Tibial nerve (tissue), 4 donors: ENCODE data around the gene TULP4.

ENCODE experiments used
- EP300 ChIP-seq, 2 donors: sonication (generic); formaldehyde crosslinking; IDR thresholded peaks; one replicate each; pipeline ENCODE4 v1.6.1; 2017; ENCODE audit warnings: antibody characterized with exemption in 2 of 2, mild to moderate bottlenecking in 1 of 2
- POLR2A ChIP-seq, 2 donors: fragments of 450-650 bp; IDR thresholded peaks; one replicate each; pipeline ENCODE4 v1.6.1; 2017; ENCODE audit warnings: antibody characterized with exemption in 2 of 2, mild to moderate bottlenecking in 2 of 2, moderate library complexity in 2 of 2
- TF ChIP-seq, protein P1 (sequence below), 5 experiments: fragments of 200-600 bp in 3 of 5; fragments of 450-650 bp in 2 of 5; sonication (generic) in 3 of 5; IDR thresholded peaks; one replicate each; pipeline ENCODE4 v1.5.1; 2016 to 2019; ENCODE audit warnings: antibody characterized with exemption in 5 of 5, mild to moderate bottlenecking in 3 of 5, moderate library complexity in 2 of 5

DNA sequence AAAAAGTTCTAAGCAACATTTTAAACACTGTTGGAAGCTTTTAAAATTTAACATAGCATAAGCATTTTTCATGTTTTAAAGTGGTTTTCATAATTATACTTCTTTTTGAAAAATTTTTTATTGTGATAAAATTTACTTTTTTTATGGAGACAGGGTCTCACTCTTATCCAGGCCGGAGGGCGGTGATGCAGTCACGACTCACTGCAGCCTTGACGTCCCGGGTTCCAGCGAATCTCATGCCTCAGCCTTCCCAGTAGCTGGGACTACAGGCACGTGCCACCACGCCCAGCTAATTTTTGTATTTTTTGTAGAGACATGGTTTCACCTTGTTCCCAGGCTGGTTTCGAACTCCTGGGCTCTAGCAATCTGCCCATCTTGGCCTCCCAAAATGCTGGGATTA, 46.1 kb upstream of the TULP4 start:
- TF ChIP-seq POLR2A (IDR thresholded peaks at IDR 0.05), result no peak
- TF ChIP-seq, protein P1, sequence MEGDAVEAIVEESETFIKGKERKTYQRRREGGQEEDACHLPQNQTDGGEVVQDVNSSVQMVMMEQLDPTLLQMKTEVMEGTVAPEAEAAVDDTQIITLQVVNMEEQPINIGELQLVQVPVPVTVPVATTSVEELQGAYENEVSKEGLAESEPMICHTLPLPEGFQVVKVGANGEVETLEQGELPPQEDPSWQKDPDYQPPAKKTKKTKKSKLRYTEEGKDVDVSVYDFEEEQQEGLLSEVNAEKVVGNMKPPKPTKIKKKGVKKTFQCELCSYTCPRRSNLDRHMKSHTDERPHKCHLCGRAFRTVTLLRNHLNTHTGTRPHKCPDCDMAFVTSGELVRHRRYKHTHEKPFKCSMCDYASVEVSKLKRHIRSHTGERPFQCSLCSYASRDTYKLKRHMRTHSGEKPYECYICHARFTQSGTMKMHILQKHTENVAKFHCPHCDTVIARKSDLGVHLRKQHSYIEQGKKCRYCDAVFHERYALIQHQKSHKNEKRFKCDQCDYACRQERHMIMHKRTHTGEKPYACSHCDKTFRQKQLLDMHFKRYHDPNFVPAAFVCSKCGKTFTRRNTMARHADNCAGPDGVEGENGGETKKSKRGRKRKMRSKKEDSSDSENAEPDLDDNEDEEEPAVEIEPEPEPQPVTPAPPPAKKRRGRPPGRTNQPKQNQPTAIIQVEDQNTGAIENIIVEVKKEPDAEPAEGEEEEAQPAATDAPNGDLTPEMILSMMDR (IDR thresholded peaks at IDR 0.05), result no peak
- no peak for TF ChIP-seq EP300 (IDR thresholded peaks at IDR 0.05)
